Upper lobe of left lung (tissue), 6 donors: ENCODE data around the gene PDCD7. TPM values are rescaled to one million over a fixed set of nuclear protein-coding genes. Genes with fewer than 3 reads are reported as not detected.

Experiments used
- ATAC-seq, 2 donors: fragments of 200-7000 bp; cut with Tn5 transposase; one replicate each; pipeline ENCODE4 v1.9.1; 2022; ENCODE audit warnings: mild to moderate bottlenecking in 2 of 2, moderate library complexity in 2 of 2; ENCODE audit not compliant: low FRiP score in 2 of 2
- DNase-seq, 2 donors: peaks; one replicate each; pipeline ENCODE4 v3.0.0-alpha.2; 2019 to 2020
- H3K27ac ChIP-seq, 4 donors: fragments of 200-600 bp; sonication (generic); one replicate each; pipeline ENCODE4 v1.5.1; 2016 to 2019
- H3K27me3 ChIP-seq, 4 donors: fragments of 200-600 bp; sonication (generic); one replicate each; pipeline ENCODE4 v1.5.1; 2017 to 2019
- H3K36me3 ChIP-seq, 4 donors: fragments of 200-600 bp; sonication (generic); one replicate each; pipeline ENCODE4 v1.5.1; 2016 to 2019
- H3K4me1 ChIP-seq, 4 donors: fragments of 200-600 bp; sonication (generic); one replicate each; pipeline ENCODE4 v1.5.1; 2018 to 2019
- H3K4me3 ChIP-seq, 4 donors: fragments of 200-600 bp; sonication (generic); one replicate each; pipeline ENCODE4 v1.5.1; 2017 to 2019; ENCODE audit warnings: mild to moderate bottlenecking in 2 of 4, moderate library complexity in 1 of 4
- H3K9me3 ChIP-seq, 4 donors: fragments of 200-600 bp; sonication (generic); one replicate each; pipeline ENCODE4 v1.5.1; 2018 to 2019
- CTCF ChIP-seq, 6 experiments: fragments of 450-650 bp in 4 of 6; fragments of 200-600 bp in 2 of 6; sonication (generic) in 2 of 6; IDR thresholded peaks; one replicate each; pipeline ENCODE4 v1.5.1; 2016 to 2019; ENCODE audit warnings: antibody characterized with exemption in 6 of 6
- EP300 ChIP-seq, 4 donors: sonication (generic); formaldehyde crosslinking; IDR thresholded peaks; one replicate each; pipeline ENCODE4 v1.5.1; 2017; ENCODE audit warnings: antibody characterized with exemption in 4 of 4, control low read depth in 2 of 4
- POLR2A ChIP-seq, 4 donors: fragments of 450-650 bp; IDR thresholded peaks; one replicate each; pipeline ENCODE4 v1.5.1; 2016 to 2017; ENCODE audit warnings: antibody characterized with exemption in 4 of 4, mild to moderate bottlenecking in 2 of 4
- POLR2AphosphoS5 ChIP-seq, 2 donors: sonication (generic); formaldehyde crosslinking; IDR thresholded peaks; one replicate each; pipeline ENCODE4 v1.5.1; 2017; ENCODE audit warnings: antibody characterized with exemption in 2 of 2
- WGBS, 2 donors: methylation state at CpG; one replicate each; pipeline ENCODE4 v1.1.5; 2017 to 2018; 5-methylcytosine and 5-hydroxymethylcytosine counted together
- total RNA-seq, 6 donors: library from RNA; depleted of rRNA in 4 of 6; stranded (reverse); fragments of >200 nt in 4 of 6; gene quantifications; one replicate each; pipeline versions ENCODE4 v1.1.0 to v1.2.1, GENCODE V29; 2016 to 2021
- donor health status: DM: no; HTN: no; CAD: no; lungs with moderate emphysema.
- donor health status: DM: no; HTN: yes; CAD: no; lungs with severe emphysema.

The PDCD7 gene
- total RNA-seq, 6 donors from 2014 or later: 14.9 to 38.8 (median 20.0) TPM

- 92 to 97% methylated on average over 7 of the region's 7 CpGs for WGBS, 2 donors
- TF ChIP-seq EP300 (IDR thresholded peaks at IDR 0.05): no peak
- TF ChIP-seq CTCF (IDR thresholded peaks at IDR 0.05): no peak
- no peak for TF ChIP-seq POLR2A (IDR thresholded peaks at IDR 0.05)
- no peak for TF ChIP-seq POLR2AphosphoS5 (IDR thresholded peaks at IDR 0.05)
- no peaks in the 10 kb centered on the region for H3K27me3 ChIP-seq
- peaks cover 0 to 8% (median 5%) of the 10 kb centered on the region in 4 donors for H3K4me1 ChIP-seq
- H3K9me3 ChIP-seq: no peaks in the 10 kb centered on the region
- DNase-seq (no peak), ATAC-seq (no peak)
- H3K27ac ChIP-seq: no peak overlapping the region
- no peak overlapping the region for H3K4me3 ChIP-seq
- peaks cover 9 to 49% (median 32%) of the 10 kb centered on the region in 4 donors for H3K36me3 ChIP-seq
Observed at GRCh38 chr15:65097651-65098263, 35.9 kb downstream of the PDCD7 start.

GRCh38 chr15:65096481-65097385 lies 36.9 kb downstream of the PDCD7 start:
- H3K4me1 ChIP-seq: peaks cover 0 to 8% (median 3%) of the 10 kb centered on the region in 4 donors
- peaks cover 9 to 44% (median 27%) of the 10 kb centered on the region in 4 donors for H3K36me3 ChIP-seq
- no peak overlapping the region for H3K27ac ChIP-seq
- H3K4me3 ChIP-seq: no peak overlapping the region
- 91 to 100% methylated on average over 1 to 6 of the region's 6 CpGs for WGBS, 2 donors
- TF ChIP-seq POLR2A (IDR thresholded peaks at IDR 0.05) (no peak), CTCF (IDR thresholded peaks at IDR 0.05) (no peak), EP300 (IDR thresholded peaks at IDR 0.05) (no peak), POLR2AphosphoS5 (IDR thresholded peaks at IDR 0.05) (no peak)
- H3K9me3 ChIP-seq: no peaks in the 10 kb centered on the region
- no peak for ATAC-seq
- no peaks in the 10 kb centered on the region for H3K27me3 ChIP-seq
- no peak for DNase-seq

GRCh38 chr15:65095747-65096104 lies 37.9 kb downstream of the PDCD7 start:
- WGBS, 2 donors: 80 to 87% methylated on average over 5 to 6 of the region's 6 CpGs
- no peak for ATAC-seq
- no peak overlapping the region for H3K27ac ChIP-seq
- H3K36me3 ChIP-seq: peaks cover 9 to 40% (median 27%) of the 10 kb centered on the region in 4 donors
- TF ChIP-seq POLR2A (IDR thresholded peaks at IDR 0.05) (no peak), POLR2AphosphoS5 (IDR thresholded peaks at IDR 0.05) (no peak), CTCF (IDR thresholded peaks at IDR 0.05) (no peak), EP300 (IDR thresholded peaks at IDR 0.05) (no peak)
- H3K4me1 ChIP-seq: peaks cover 0 to 2% (median 0%) of the 10 kb centered on the region in 4 donors
- H3K4me3 ChIP-seq: no peak overlapping the region
- no peak for DNase-seq
- no peaks in the 10 kb centered on the region for H3K9me3 ChIP-seq
- H3K27me3 ChIP-seq: no peaks in the 10 kb centered on the region

- Histone ChIP-seq H3K36me3 (peaks cover 9 to 36% (median 27%) of the 10 kb centered on the region in 4 donors), H3K9me3 (no peaks in the 10 kb centered on the region), H3K4me3 (no peak overlapping the region), H3K27me3 (no peaks in the 10 kb centered on the region), H3K27ac (no peak overlapping the region), H3K4me1 (peaks cover 0 to 2% (median 0%) of the 10 kb centered on the region in 4 donors)
- DNase-seq (no peak), ATAC-seq (no peak)
- TF ChIP-seq EP300 (IDR thresholded peaks at IDR 0.05): no peak
- 69 to 76% methylated on average over 5 of the region's 5 CpGs for WGBS, 2 donors
Observed at GRCh38 chr15:65095011-65095746, 38.4 kb downstream of the PDCD7 start.
